ENCODE results near the gene PDE11A. TPM values are rescaled to one million over a fixed set of nuclear protein-coding genes. Genes with fewer than 3 reads are reported as not detected.

Gene PDE11A
- total and polyA plus RNA-seq, 8 donors: under 0.01 to 0.87 (median 0.40) TPM; not detected in 2

DNA sequence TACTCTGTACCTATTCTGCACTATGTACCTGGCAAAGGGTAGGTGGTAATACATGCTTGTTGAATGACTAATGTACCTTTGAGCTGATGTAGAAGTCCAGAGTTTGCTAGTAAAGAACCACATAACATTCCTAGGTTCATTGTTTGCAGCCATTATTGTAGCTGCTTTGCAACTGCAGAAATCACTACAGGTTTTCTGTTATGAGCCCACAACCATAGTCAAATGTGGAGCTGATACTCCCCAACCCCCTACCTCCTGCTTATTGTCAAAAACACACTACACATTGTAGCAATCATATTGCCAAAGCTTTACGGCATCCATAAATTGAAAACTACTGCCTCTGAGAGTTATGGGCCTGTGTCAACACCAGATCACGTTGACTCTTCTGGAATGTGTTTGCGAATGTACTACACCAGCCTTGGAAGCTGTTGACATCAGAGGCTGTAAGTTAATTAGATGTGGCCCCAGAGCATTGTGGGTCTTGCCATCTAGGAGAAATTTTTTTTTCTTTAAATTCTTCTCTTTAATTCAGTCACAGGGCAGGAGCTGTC is 493.0 kb downstream of the PDE11A start:
- Histone ChIP-seq H3K27me3 (no peaks in the 10 kb centered on the region), H3K27ac (no peak overlapping the region), H3K36me3 (no peaks in the 10 kb centered on the region), H3K4me1 (no peaks in the 10 kb centered on the region), H3K4me3 (no peak overlapping the region), H3K9me3 (no peaks in the 10 kb centered on the region)
- TF ChIP-seq EP300 (IDR thresholded peaks at IDR 0.05) (no peak), POLR2A (IDR thresholded peaks at IDR 0.05) (no peak), POLR2AphosphoS5 (IDR thresholded peaks at IDR 0.05) (no peak)
- TF ChIP-seq, protein P1, sequence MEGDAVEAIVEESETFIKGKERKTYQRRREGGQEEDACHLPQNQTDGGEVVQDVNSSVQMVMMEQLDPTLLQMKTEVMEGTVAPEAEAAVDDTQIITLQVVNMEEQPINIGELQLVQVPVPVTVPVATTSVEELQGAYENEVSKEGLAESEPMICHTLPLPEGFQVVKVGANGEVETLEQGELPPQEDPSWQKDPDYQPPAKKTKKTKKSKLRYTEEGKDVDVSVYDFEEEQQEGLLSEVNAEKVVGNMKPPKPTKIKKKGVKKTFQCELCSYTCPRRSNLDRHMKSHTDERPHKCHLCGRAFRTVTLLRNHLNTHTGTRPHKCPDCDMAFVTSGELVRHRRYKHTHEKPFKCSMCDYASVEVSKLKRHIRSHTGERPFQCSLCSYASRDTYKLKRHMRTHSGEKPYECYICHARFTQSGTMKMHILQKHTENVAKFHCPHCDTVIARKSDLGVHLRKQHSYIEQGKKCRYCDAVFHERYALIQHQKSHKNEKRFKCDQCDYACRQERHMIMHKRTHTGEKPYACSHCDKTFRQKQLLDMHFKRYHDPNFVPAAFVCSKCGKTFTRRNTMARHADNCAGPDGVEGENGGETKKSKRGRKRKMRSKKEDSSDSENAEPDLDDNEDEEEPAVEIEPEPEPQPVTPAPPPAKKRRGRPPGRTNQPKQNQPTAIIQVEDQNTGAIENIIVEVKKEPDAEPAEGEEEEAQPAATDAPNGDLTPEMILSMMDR (IDR thresholded peaks at IDR 0.05): no peak
- DNase-seq: no peak
- intact Hi-C loops (cut with DNase I; ENCODE audit: low total_unique reads): no loop called here
- 63 to 81% (median 71%) methylated on average over 3 of the region's 3 CpGs for WGBS, 5 donors

DNA sequence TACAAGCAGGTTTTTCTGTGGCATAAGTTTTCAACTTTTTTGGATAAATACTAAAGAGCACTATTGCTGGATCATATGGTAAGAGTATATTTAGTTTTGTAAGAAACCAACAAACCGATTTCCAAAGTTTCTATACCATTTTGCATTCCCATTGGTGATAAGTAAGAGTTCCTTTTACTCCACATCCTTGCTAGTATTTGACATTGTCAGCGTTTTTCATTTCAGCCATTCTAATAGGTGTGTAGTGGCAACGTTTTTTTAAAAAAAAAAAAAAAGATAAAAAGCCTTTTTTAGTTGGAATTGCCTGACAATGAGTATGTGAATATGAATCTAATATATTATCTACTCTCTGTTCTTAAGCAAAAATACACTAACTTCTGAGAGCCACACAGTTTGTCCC is 494.1 kb downstream of the PDE11A start:
- no peak for TF ChIP-seq EP300 (IDR thresholded peaks at IDR 0.05)
- TF ChIP-seq, protein P1 (IDR thresholded peaks at IDR 0.05): no peak
- TF ChIP-seq POLR2A (IDR thresholded peaks at IDR 0.05): no peak
- no peak for TF ChIP-seq POLR2AphosphoS5 (IDR thresholded peaks at IDR 0.05)
- WGBS, 5 donors: 77 to 88% (median 85%) methylated on average over 3 of the region's 3 CpGs
- no peaks in the 10 kb centered on the region for H3K36me3 ChIP-seq

DNA sequence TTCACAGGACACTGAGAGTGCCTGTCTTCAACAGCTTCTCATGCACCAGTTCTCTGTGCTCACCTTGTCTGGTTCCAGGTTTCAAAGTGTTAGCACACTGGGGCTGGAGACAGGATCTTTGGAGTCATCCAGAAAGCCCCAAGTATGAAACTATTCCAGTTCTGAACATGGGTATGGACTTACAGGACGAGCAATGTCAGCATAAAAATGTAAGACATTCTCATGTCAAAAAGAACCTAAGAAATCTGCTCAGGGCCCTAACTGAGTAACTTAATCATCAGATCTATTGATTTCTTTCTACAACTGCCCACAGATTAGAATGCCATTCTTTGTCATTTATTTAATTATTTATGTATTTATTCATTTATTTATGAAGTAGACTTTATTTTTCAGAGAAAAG is 495.5 kb downstream of the PDE11A start:
- Histone ChIP-seq H3K4me3 (no peak overlapping the region), H3K27me3 (no peaks in the 10 kb centered on the region), H3K4me1 (peaks cover 0 to 9% (median 3%) of the 10 kb centered on the region in 4 donors), H3K9me3 (no peaks in the 10 kb centered on the region), H3K27ac (no peak overlapping the region), H3K36me3 (no peaks in the 10 kb centered on the region)
- intact Hi-C loops (cut with DNase I; ENCODE audit: low total_unique reads): no loop called here
- 80 to 95% (median 85%) methylated on average over 1 of the region's 1 CpG for WGBS, 5 donors
- DNase-seq: no peak
- no peak for TF ChIP-seq EP300 (IDR thresholded peaks at IDR 0.05)
- no peak for TF ChIP-seq POLR2A (IDR thresholded peaks at IDR 0.05)
- TF ChIP-seq, protein P1 (IDR thresholded peaks at IDR 0.05): no peak

More for the DNA sequence above, 494.1 kb downstream of the PDE11A start:
- Histone ChIP-seq H3K4me1 (no peaks in the 10 kb centered on the region), H3K4me3 (no peak overlapping the region), H3K9me3 (no peaks in the 10 kb centered on the region), H3K27me3 (no peaks in the 10 kb centered on the region), H3K27ac (no peak overlapping the region)
- no peak for DNase-seq
- intact Hi-C loops (cut with DNase I; ENCODE audit: low total_unique reads): no loop called here

DNA sequence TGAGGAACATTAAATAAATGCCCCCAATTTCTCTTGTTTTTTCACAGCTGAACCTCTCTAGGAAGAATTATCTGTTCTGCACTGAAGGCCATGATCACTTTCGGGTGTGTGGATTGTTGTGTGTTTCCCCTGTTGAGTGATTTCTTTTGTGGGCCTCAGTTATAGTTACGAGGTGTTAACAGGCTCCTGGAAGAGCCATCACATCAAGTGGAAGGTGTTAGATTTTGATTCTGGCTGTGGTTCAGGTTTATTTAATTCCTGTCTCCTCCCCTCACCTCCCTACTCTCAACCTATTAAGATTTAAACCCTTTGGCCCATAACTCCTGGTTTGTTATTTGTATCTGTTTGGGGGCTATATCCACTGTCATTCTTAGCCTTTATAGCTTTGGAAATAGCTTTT is 497.2 kb downstream of the PDE11A start:
- TF ChIP-seq POLR2AphosphoS5 (IDR thresholded peaks at IDR 0.05): no peak
- no peak for TF ChIP-seq EP300 (IDR thresholded peaks at IDR 0.05)
- no peak for TF ChIP-seq POLR2A (IDR thresholded peaks at IDR 0.05)
- TF ChIP-seq, protein P1 (IDR thresholded peaks at IDR 0.05): no peak
- no peak for DNase-seq
- Histone ChIP-seq H3K4me3 (no peak overlapping the region), H3K9me3 (no peaks in the 10 kb centered on the region), H3K36me3 (no peaks in the 10 kb centered on the region), H3K27ac (no peak overlapping the region), H3K4me1 (peaks cover 0 to 13% (median 6%) of the 10 kb centered on the region in 4 donors), H3K27me3 (no peaks in the 10 kb centered on the region)
- 88 to 97% (median 93%) methylated on average over 2 of the region's 2 CpGs for WGBS, 5 donors
- intact Hi-C loops (cut with DNase I; ENCODE audit: low total_unique reads): no loop called here
